Stimulated activated effector memory CD8-positive, alpha-beta T cell treated with anti-CD3 and anti-CD28 coated beads, Interleukin-12 subunit alpha, Interleukin-12 subunit beta, amount 100 ng/mL, for 72 hours (primary cell): ENCODE data around the gene BICDL2.

Experiments
- ATAC-seq: fragments of 150-1000 bp; cut with Tn5 transposase; 2 replicates; pipeline ENCODE4 v1.10.0; 2021
- DNase-seq, 2 donors: peaks; one replicate each; pipeline ENCODE4 v3.0.0; 2021 to 2022; ENCODE audit warnings: low spot score in 2 of 2
- H3K27ac Mint-ChIP-seq: one replicate; pipeline ENCODE4 v1.8.0; 2022; ENCODE audit warnings: mild to moderate bottlenecking, mixed read lengths
- H3K36me3 Mint-ChIP-seq: one replicate; pipeline ENCODE4 v1.8.0; 2022; ENCODE audit warnings: mild to moderate bottlenecking, mixed read lengths
- H3K4me1 Mint-ChIP-seq: one replicate; pipeline ENCODE4 v1.8.0; 2022; ENCODE audit warnings: mixed read lengths
- H3K4me3 Mint-ChIP-seq: one replicate; pipeline ENCODE4 v1.8.0; 2022; ENCODE audit warnings: mild to moderate bottlenecking, mixed read lengths
- H3K9me3 Mint-ChIP-seq: one replicate; pipeline ENCODE4 v1.8.0; 2022; ENCODE audit warnings: mixed read lengths

The BICDL2 gene

GRCh38 chr16:3026003-3026378 is 10.8 kb downstream of the BICDL2 start:
- ATAC-seq (no peak), DNase-seq (no peak)
- H3K4me1 Mint-ChIP-seq, result peaks cover 75% of the 10 kb centered on the region
- no peak overlapping the region for H3K4me3 Mint-ChIP-seq
- peaks cover 78% of the 10 kb centered on the region for H3K36me3 Mint-ChIP-seq
- no peaks in the 10 kb centered on the region for H3K9me3 Mint-ChIP-seq
- H3K27ac Mint-ChIP-seq, result no peak overlapping the region

DNA sequence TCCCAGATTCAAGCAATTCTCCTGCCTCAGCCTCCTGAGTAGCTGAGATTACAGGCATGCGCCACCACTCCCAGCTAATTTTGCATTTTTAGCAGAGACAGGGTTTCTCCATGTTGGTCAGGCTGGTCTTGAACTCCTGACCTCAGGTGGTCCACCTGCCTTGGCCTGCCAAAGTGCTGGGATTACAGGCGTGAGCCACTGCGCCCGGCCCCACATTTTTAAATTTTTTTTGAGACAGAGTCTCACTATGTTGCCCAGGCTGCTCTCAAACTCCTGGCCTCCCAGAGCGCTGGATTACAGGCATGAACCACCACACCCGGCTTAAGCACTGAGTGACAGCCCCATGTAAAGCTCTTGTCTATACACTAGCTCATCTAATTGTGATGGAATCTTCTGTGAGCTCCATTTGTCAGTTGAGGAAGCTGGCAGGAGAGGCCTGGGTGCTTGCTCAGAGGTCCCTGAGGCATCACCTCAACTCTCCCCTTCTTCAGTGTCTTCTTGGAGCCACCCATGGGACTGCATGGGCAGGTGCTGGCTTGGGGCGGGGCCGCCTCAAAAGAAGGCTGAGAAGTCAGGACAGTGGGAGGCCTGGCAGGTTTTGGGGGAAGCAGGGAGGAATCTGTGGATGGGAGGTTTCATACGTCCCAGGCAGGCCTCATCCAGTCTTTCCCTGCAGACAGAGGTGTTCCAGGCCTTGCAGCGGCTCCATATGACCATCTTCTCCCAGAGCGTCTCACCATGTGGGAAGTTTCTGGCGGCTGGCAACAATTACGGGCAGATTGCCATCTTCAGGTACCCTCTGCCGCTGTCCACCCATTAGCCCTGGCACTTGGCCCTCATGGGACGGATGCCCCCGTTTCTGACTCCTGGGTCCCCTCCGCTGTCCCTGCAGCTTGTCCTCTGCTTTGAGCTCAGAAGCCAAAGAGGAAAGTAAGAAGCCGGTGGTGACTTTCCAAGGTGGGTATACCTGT is 11.4 kb downstream of the BICDL2 start:
- Mint-ChIP-seq H3K27ac (no peak overlapping the region), H3K36me3 (peaks cover 85% of the 10 kb centered on the region), H3K9me3 (no peaks in the 10 kb centered on the region), H3K4me3 (peak overlapping the region; percentile 78), H3K4me1 (peaks cover 72% of the 10 kb centered on the region)
- no peak for DNase-seq
- no peak for ATAC-seq

DNA sequence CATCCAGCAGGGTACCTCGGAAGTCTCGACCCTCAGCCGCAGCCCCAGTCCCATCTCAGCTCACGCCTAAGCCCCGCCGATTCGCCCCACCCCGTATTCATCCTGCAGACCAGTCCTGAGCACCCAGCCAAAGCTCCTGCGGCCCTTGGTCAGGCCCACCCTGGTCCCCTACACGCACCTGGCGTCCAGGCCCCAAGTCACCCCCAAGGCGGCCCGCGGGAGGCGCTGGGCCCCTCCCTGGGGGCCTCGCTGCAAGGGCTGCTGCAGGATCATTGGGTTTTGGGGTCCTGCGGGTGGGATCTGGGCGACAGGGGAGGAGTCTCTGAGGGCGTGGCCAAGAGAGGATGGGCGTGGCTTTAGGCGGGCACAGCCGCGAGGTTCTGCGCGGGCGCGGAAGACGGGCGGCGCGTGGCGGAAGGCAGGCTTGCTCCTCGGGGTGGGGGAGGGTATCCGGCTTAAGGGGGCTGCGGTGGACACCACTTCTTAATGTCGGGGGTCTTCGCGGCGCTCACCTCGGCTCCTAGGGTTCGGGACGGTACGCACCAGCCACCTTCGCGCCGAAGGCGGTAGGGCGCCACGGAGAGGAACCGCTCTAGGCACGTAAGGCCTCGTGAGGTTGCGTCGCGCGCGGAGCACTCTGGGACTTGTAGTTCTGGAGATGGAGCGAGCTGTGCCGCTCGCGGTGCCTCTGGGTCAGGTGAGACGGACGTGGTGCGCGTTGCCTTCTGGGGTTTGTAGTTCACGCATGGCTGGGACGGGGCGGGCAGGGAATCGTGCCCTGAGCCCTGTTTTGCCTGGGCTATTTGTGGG is 12.9 kb downstream of the BICDL2 start, which contains the start of the genes HCFC1R1 and THOC6:
Gene HCFC1R1 (minus strand): TSS at position 274 of the 810 bp plus-strand sequence. CDS start 1 bp downstream, at position 273.
Gene THOC6 (plus strand): TSS at position 367 of the 810 bp plus-strand sequence. CDS start 292 bp downstream, at position 659.
- peak within 1 kb of the TSS; percentile 91 for H3K27ac Mint-ChIP-seq
- DNase-seq (peak; percentile 89 to 98), ATAC-seq (peak; percentile 86)
- H3K9me3 Mint-ChIP-seq, result no peaks in the 10 kb centered on the region
- peaks cover 85% of the 10 kb centered on the region for H3K36me3 Mint-ChIP-seq
- H3K4me3 Mint-ChIP-seq, result peak within 1 kb of the TSS; percentile 78
- peaks cover 68% of the 10 kb centered on the region for H3K4me1 Mint-ChIP-seq

DNA sequence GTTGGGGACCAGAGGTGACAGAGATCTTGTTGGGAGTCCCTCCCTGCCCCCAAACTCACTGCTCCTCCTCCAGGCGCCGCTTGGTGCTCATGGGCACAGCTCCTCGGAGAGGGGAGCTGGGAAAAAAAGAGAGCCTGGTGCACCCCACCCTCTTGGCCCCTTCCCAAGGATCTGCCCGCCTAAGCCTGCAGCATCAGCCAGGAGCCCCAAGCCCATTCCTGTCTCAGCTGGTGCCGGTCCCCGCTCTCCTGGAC is 13.4 kb downstream of the BICDL2 start:
- Mint-ChIP-seq H3K4me3 (peak overlapping the region; percentile 78), H3K27ac (peak overlapping the region; percentile 91), H3K9me3 (no peaks in the 10 kb centered on the region), H3K36me3 (peaks cover 83% of the 10 kb centered on the region), H3K4me1 (peaks cover 63% of the 10 kb centered on the region)
- DNase-seq (no peak), ATAC-seq (no peak)

DNA sequence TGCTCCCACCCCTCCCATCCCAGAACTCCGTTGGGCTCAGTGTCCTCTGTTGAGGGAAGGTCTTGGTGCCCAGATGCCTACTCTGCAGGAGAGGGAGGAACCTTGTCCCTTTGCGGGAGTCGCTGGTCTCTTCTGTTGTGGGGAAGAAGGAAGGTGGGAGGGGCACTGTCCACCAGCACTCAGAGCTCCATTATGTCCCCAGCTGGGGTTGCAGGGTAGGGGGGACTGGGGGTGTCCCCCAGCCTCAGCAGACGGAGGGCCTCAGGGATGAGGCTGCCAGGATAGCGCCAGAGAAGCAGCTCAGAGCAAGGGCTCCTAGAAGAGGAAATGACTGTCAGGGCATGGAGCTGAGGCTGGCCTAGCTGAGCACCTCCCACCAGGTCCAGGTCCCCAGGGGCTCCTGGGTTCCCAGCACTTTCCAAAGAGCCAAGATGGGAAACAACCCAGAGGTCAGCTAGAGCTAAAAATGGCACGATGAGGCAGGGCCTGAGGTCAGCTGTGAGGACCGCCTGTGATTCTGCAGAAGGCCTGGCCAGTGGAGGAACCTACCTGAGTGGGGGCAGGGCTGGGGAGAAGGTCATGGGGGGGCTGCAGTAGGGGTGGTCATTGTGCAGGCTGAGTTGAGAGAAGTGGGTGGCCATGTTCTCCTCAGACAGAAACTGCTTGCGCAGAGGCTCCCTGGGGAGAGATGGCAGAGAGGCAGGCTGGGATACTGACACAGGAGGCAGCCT is 13.9 kb downstream of the BICDL2 start:
- H3K4me3 Mint-ChIP-seq, result peak overlapping the region; percentile 78
- H3K27ac Mint-ChIP-seq, result peak overlapping the region; percentile 91
- H3K9me3 Mint-ChIP-seq, result no peaks in the 10 kb centered on the region
- H3K36me3 Mint-ChIP-seq, result peaks cover 82% of the 10 kb centered on the region
- DNase-seq (no peak), ATAC-seq (no peak)
- H3K4me1 Mint-ChIP-seq, result peaks cover 59% of the 10 kb centered on the region

- Mint-ChIP-seq H3K36me3 (peaks cover 77% of the 10 kb centered on the region), H3K27ac (peak overlapping the region; percentile 91), H3K4me1 (peaks cover 59% of the 10 kb centered on the region), H3K4me3 (peak overlapping the region; percentile 78), H3K9me3 (no peaks in the 10 kb centered on the region)
- peak; percentile 77 to 88 for DNase-seq
- peak; percentile 52 for ATAC-seq
Measured at GRCh38 chr16:3022208-3022683, 14.5 kb downstream of the BICDL2 start.

- DNase-seq (peak; percentile 66 to 87), ATAC-seq (peak; percentile 52)
- Mint-ChIP-seq H3K4me3 (peak overlapping the region; percentile 78), H3K4me1 (peaks cover 59% of the 10 kb centered on the region), H3K36me3 (peaks cover 71% of the 10 kb centered on the region), H3K27ac (peak overlapping the region; percentile 91), H3K9me3 (no peaks in the 10 kb centered on the region)
Measured at GRCh38 chr16:3021449-3022207, 15.1 kb downstream of the BICDL2 start.

DNA sequence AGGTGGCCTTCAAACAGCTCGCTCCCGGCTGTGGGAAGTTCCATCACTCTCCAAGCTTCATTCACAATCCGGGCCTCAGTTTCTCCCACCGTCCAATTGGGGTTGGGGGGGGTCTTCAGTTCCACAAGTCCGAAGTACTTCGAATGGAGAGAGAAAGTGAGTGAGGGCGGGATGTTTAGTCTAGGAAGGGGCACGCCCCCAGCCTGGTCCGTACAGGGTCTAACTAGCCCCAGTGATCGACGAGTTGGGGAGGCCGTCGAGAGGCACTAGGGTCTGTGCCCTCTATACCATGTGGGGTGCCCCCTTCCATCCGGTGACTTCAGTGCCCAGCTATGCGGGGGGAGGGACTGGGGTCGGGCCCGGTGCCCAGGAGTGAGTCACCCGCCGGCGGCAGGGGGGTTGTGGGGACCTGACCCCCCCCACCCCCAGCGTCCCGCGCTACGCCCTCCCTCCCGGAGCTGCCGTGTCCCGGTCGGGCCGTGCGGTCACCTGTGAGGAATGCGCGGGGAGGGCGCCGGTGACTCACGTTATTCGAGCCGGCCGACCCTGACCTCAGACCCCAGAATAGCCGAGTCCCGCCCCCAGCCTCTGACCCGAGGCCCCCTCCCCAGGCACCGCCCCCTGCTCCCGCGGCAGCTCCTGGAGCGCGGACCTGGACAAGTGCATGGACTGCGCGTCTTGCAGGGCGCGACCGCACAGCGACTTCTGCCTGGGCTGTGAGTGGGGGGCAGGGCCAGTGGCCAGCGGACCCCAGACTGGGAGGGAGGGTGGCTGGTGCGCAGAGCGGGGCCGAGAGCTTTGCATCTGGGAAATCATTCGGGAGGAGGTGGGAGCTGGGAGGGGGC is 15.9 kb downstream of the BICDL2 start:
- peaks cover 63% of the 10 kb centered on the region for H3K36me3 Mint-ChIP-seq
- H3K4me3 Mint-ChIP-seq, result peak overlapping the region; percentile 78
- peak overlapping the region; percentile 91 for H3K27ac Mint-ChIP-seq
- H3K9me3 Mint-ChIP-seq, result no peaks in the 10 kb centered on the region
- DNase-seq, result peak; percentile 38 to 75
- H3K4me1 Mint-ChIP-seq, result peaks cover 51% of the 10 kb centered on the region
- peak; percentile 38 for ATAC-seq

DNA sequence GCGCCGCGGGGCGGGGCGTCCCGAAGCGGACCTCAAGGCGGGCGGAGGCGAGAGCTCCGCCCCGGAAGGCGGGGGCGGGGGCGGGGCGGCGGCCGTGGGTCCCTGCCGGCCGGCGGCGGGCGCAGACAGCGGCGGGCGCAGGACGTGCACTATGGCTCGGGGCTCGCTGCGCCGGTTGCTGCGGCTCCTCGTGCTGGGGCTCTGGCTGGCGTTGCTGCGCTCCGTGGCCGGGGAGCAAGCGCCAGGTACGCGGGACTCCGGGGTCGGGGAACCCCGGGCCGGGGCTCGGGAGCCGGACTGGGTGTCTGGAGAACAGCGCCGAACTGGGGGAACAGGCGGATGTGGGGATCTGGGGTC is 16.5 kb downstream of the BICDL2 start, which contains the start of gene TNFRSF12A:
Gene TNFRSF12A (plus strand): TSS at position 122 of the 357 bp plus-strand sequence. CDS start 30 bp downstream, at position 152.
- Mint-ChIP-seq H3K4me1 (peaks cover 47% of the 10 kb centered on the region), H3K4me3 (peak within 1 kb of the TSS; percentile 78), H3K27ac (peak within 1 kb of the TSS; percentile 91), H3K9me3 (no peaks in the 10 kb centered on the region), H3K36me3 (peaks cover 57% of the 10 kb centered on the region)
- ATAC-seq, result peak; percentile 44
- peak; percentile 70 to 85 for DNase-seq

DNA sequence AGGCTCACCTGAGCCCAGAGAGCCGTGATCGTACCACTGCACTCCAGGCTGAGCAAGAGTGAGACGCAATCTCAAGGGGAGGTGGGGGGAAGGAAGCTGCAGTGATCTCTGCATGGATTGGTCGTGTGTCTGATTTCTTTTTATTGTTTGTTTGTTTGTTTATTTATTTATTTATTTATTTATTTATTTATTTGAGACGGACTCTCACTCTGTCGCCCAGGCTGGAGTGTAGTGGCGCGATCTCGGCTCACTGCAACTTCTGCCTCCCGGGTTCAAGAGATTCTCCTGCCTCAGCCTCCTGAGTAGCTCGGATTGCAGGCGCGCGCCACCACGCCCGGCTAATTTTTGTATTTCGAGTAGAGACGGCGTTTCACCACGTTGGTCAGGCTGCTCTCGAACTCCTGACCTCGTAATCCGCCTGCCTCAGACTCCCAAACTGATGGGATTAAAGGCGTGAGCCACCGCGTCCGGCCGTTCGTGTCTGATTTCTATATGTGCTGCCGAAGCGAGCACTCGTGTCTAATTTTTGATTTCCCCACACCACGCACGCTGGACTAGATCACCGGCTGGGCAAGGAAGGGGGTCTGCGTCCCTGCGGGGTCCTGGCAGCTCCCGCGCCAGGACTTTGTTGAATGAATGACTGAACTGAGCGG is 17.0 kb downstream of the BICDL2 start:
- ATAC-seq (no peak), DNase-seq (no peak)
- peaks cover 52% of the 10 kb centered on the region for H3K36me3 Mint-ChIP-seq
- peaks cover 46% of the 10 kb centered on the region for H3K4me1 Mint-ChIP-seq
- peak overlapping the region; percentile 91 for H3K27ac Mint-ChIP-seq
- H3K9me3 Mint-ChIP-seq, result no peaks in the 10 kb centered on the region
- peak overlapping the region; percentile 78 for H3K4me3 Mint-ChIP-seq

- Mint-ChIP-seq H3K36me3 (peaks cover 35% of the 10 kb centered on the region), H3K4me1 (peaks cover 30% of the 10 kb centered on the region), H3K27ac (no peak within 1 kb of the TSS), H3K9me3 (no peaks in the 10 kb centered on the region), H3K4me3 (no peak within 1 kb of the TSS)
- ATAC-seq, result no peak
- DNase-seq, result no peak
Measured at GRCh38 chr16:3017794-3018506, 18.8 kb downstream of the BICDL2 start, which contains the start of gene CLDN6. TSS of gene CLDN6 (minus strand) at chr16:3018183. CDS start at chr16:3016021, 2,162 bp downstream.

GRCh38 chr16:3017344-3017743 is 19.4 kb downstream of the BICDL2 start:
- Mint-ChIP-seq H3K27ac (no peak overlapping the region), H3K9me3 (no peaks in the 10 kb centered on the region), H3K4me3 (no peak overlapping the region), H3K4me1 (peaks cover 24% of the 10 kb centered on the region), H3K36me3 (peaks cover 31% of the 10 kb centered on the region)
- no peak for DNase-seq
- ATAC-seq, result no peak
